ENCODE results near the gene OXSR1.
"Not testable (repeated sequence)": the region's sequence is repeated elsewhere in the genome, so short reads cannot be mapped to it uniquely, and the experiment has no call there.

The OXSR1 gene

DNA sequence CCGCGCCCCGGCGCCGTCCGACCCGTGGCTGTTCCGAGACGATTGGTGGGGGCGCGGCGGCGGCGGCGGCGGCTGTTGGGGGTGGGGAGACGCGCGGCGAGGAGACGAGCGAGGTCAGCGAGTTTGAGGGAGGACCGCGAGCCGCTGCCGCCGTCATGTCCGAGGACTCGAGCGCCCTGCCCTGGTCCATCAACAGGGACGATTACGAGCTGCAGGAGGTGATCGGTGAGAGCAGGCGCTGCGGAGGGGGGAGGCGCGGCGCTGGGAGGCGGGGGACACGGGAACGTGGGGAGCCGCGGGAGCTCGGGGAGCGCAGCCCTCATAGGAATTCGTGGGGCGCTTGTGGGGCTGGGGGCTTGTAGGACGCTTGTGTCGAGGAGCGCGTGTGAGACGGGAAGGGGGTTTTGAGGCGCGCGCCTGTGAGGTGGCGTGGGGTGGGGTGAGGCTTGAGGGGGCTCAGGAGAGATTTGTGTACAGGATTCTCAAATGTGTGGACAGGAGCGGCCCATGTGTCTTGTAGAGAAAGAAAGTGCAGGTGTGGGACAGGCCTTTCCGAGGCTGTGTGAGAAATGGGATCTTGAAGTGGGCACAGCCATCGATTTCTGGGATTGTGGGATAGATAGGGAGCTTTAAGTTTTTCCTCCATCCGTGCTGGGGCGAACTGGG lies 518 bp downstream of the OXSR1 start:
- DNase-seq (ENCODE audit: low read depth in 2 of 2), result no peak

- DNase-seq (ENCODE audit: low read depth in 2 of 2), result no peak
Measured at GRCh38 chr3:38167591-38167990, 2.3 kb downstream of the OXSR1 start.

DNA sequence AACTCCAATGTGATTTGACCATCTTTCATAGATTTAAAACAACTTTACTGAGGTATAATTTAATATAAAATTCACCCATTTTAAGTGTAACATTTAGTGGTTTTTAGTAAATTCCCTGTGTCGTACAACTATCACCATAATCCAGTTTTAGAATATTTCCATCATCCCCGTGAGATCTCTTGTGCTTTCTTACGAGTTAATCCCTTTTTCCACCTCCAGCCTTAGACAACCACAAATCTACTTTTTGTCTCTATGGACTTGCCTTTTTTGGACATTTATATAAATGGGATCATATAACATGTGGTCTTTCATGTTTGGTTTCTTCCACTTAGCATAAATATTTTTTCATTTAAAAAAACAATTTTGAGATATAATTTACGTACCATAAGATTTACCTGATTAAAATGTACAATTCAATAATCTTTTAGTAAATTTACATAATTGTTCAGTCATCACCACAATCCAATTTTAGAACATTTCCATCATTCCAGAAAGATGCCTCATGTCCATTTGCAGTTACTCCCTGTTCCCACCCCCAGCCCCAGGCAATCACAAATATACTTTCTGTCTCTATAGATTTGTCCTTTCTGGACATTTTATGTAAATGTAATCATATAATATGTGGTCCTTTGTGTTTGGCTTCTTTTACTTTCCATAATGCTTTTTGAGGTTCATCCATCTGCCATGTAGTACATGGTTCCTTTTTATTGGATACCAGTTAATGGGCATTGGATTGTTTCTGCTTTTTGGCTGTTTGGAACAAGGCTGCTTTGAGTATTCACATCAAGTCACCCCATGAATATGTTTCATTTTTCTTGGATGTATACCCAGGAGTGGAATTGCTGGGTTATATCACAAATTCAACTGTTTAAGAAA lies 3.1 kb downstream of the OXSR1 start:
- no peak for DNase-seq (ENCODE audit: low read depth in 2 of 2)

GRCh38 chr3:38169027-38169317 lies 3.6 kb downstream of the OXSR1 start:
- no peak for DNase-seq (ENCODE audit: low read depth in 2 of 2)

- no peak for DNase-seq (ENCODE audit: low read depth in 2 of 2)
Measured at GRCh38 chr3:38170722-38171121, 5.4 kb downstream of the OXSR1 start.

DNA sequence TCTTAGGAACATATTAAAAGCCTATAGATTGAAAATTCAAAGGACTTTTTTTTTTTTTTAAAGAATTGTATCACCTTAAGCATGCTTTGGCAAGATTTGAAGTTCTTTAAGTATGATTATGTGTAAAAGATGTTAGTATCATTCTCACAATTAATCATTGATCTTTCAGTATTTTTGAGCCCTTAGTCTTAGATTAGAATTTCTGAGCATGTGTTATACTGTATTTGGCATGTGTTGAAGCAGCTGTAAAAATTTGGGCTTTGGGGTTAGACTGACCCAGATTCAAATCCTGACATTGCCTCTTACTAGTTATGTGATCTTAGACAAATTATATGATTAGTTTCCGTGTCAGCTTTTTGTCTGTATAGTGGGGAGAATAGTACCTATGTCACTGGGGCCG lies 6.3 kb downstream of the OXSR1 start:
- no peak for DNase-seq (ENCODE audit: low read depth in 2 of 2)

DNA sequence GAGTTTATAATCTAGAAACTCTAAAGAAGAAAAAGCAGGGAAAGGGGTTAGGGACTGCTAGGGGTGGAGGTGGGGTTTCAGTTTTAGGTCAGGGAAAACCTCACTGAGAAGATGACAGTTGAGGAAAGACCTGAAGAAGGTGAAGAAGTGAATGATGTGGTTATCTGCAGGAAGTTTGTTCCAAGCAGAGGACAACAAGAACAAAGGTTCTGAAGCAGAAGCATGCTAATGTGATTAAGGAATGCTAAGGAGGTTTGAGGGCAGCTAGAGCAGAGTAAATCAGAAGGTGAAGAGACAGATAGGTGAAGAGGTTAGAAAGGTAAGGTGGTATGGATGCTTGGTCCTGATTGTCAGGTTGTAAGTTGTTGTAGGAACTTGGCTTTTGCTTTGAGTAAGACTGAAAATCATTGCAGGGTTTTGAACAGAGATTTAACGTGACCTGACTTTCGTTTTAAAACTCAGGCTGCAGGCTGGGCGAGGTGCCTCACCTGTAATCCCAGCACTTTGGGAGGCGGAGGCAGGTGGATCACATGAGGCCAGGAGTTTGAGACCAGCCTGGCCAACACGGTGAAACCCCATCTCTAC lies 8.6 kb downstream of the OXSR1 start:
- DNase-seq (ENCODE audit: low read depth in 2 of 2), result no peak

- DNase-seq (ENCODE audit: low read depth in 2 of 2), result no peak
Measured at GRCh38 chr3:38177181-38177580, 11.8 kb downstream of the OXSR1 start.

GRCh38 chr3:38186781-38187180 lies 21.4 kb downstream of the OXSR1 start:
- no peak for DNase-seq (ENCODE audit: low read depth in 2 of 2)

DNA sequence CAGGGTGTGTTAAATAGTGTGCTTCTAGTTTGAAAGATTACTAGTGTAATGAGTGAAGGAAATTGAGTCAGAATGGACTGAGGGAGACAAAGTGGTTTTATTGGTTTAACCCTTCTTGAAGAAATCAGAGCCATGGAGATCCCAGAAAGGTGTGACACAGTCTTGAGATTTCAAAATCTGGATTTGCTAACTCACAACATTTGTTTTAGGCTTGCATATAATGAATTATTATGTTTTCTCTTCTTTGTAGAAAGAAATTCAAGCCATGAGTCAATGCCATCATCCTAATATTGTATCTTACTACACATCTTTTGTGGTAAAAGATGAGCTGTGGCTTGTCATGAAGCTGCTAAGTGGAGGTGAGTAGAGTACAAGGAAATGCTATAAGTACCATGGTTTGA lies 25.1 kb downstream of the OXSR1 start:
- DNase-seq (ENCODE audit: low read depth in 2 of 2), result no peak

DNA sequence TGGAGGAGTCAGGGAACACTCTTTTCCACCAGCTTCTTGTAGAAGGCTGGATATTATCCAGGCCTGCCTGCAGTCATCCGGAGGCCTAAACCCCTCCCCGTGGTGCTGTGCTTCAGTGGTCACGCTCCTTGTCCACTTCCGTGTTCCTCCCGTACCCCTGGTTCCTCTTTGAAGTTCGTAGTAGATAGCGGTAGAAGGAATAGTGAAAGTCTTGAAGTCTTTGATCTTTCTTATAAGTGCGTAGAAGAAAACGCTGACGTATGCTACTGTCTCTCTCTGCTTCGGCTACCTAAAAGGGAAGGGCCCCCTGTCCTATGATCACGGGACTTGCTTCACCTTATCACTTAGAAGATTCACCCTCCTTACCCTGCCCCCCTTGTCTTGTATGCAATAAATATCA lies 37.6 kb downstream of the OXSR1 start:
- not testable (repeated sequence) for DNase-seq (ENCODE audit: low read depth in 2 of 2)

- DNase-seq (ENCODE audit: low read depth in 2 of 2), result no peak
Measured at GRCh38 chr3:38203690-38204089, 38.4 kb downstream of the OXSR1 start.

DNA sequence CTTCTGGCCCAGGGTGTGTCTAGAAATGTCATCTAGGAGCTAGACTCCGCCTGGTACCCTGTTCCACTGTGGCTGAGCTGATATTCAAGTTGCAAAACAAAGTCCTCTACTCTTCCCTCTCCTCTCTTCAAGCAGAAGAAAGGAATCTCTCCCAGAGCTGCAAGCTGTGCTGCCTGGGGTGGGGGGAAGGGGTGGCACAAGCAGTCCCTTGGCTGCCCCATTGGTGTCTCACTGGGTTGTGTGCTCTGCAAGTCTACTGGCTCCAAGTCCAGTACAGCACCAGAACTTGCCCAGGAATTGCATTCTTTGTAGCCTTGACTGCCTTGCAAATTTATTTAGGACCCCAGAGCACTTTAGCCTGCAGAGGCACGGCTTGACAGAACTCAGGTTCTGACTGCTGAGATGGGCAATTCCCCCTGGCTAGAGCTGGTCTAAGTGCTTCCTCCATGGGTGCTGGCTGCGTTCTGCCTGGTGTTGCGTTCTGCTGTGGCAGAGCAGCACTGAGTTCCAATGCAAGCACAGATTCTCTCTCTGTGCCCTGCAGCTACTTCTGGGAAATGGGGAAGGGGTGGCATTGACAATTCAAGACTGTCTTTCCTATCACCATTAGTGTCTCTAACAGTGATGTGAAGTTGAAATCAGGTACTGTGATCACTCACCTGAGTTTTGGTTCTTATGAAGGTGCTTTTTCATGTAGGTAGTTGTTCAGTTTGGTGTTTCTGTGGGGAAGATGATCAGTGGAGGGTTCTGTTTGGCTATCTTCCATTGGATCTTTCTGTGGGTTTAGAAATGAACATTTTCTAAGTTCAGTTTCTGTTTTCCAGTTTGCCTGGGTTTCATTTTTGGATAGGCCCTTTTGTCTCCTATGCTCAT lies 39.5 kb downstream of the OXSR1 start:
- no peak for DNase-seq (ENCODE audit: low read depth in 2 of 2)

DNA sequence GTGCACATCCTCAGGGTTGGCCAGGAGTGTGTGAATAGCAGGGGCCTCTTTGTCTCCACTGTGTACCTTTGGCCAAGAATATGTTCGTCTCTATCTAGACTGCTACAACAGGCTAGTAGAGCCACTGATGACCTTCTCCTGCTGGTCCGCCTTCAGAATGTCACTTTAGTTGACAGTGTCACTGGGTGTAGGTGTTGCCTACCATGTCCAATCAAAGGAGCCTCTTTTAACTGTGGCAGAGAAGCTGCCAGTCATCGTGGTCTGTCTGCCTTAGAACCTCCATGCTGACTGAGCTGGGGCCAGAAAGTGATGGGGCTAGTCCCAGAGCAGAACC lies 40.1 kb downstream of the OXSR1 start:
- DNase-seq (ENCODE audit: low read depth in 2 of 2), result no peak

- DNase-seq (ENCODE audit: low read depth in 2 of 2), result no peak
Measured at GRCh38 chr3:38207254-38208003, 42.1 kb downstream of the OXSR1 start.

DNA sequence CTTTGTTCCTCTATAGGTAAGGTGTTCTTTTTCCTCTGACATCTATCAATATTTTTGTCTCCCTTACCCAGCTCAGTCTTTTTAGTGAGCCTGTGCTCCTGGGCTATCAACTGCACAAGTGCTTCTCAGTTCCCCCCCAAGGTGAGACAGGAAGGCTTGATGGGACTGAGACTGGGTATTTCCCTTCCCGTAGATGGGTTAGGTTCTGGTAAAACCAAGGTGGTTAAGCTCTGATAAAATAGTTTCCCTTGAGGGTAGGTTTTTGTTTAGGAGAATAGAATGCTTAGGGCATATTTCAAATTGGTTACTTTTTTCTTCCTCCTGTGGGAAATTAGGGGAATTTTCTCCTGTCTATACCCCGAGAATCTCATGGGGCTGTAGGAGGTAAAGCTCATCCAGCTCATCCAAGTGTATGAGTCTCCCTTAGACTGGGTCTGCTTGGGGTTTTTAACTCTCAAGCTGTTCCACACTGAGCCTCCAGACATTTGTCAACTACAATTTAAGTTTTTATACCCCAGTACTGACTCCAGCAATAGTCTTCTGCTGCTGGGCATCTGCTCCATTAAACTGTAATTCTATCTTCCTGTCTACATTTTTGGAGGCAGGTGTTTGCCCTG lies 44.9 kb downstream of the OXSR1 start:
- DNase-seq (ENCODE audit: low read depth in 2 of 2), result no peak

- no peak for DNase-seq (ENCODE audit: low read depth in 2 of 2)
Measured at GRCh38 chr3:38212141-38212540, 46.8 kb downstream of the OXSR1 start.

DNA sequence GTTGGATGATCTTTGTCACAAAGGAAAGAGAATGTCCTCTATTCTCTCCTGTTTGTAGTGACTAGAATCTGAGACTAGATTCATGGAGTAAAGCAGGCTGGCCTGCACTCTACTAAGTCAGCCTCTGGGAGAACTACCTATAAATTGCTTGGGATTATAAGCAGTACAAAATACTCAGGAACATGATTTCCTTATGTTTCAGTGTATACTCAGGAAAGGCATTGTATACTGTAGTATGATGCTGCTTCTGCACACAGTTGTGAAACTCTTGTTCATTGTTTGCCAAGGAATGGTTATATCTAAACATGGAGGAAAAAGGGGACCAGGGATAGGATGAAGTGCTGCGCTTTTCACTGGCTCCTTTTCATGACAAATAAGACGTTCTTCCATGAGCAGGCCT lies 49.2 kb downstream of the OXSR1 start:
- no peak for DNase-seq (ENCODE audit: low read depth in 2 of 2)

DNA sequence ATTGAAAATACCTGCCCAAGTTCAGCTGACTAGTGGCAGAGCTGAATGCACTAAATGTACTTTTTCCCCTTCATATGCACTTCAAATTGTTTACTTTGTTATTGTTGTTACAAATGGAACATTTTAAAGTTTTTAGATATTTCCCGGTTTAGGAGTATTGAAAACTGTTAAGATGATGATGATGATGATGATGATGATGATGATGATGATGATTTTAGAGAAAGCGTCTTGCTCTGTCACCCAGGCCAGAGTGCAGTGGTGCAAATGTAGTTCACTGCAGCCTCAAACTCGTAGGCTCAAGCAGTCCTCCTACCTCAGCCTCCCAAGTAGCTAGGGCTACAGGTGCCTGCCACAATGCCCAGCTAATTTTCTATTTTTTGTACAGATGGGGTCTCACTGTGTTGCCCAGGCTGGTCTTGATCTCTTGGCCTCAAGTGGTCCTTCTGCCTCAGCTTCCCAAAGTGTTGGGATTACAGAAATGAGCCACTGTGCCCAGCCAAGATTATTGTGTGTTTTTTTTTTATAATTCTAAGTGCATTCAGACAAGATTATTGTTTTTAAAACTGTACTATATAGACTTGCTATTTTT lies 54.4 kb downstream of the OXSR1 start:
- DNase-seq (ENCODE audit: low read depth in 2 of 2), result no peak

DNA sequence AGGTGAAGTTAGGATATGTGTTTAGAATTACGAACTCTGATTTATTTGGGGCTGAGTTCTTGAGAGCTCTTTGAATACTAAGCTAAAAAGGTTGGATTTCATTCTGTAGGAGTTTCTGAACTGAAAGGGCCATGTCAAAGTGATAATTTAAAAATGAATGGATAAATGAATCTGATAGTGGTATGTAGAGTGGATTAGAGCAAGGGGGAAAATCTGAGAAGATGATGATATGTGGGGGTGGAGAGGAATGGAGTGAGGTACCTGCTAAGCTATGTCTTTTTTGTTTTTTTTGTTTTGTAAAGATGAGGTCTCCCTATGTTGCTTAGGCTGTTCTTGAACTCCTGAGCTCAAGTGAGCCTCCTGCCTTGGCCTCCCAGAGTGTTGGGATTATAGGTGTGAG lies 55.7 kb downstream of the OXSR1 start:
- DNase-seq (ENCODE audit: low read depth in 2 of 2), result no peak
